Astrocyte (in vitro differentiated cells and primary cell): ENCODE data around the gene FAM167B. TPM values are rescaled to one million over a fixed set of nuclear protein-coding genes. Genes with fewer than 3 reads are reported as not detected.

ENCODE experiments used
- DNase-seq: peaks from one replicate; pipeline ENCODE4 v3.0.0-alpha.2; 2010; ENCODE audit warnings: low read depth
- FAIRE-seq: peaks from 2 replicates; lab custom pipeline; 2011; peaks lifted over from hg19 to GRCh38; lab: Jason Lieb, UNC
- H2AFZ ChIP-seq: 2 replicates; pipeline ENCODE4 v1.6.0; 2012; ENCODE audit warnings: low read depth, low read length, inconsistent platforms
- H3K27ac ChIP-seq: 2 replicates; pipeline ENCODE4 v1.5.1; 2011; ENCODE audit warnings: low read depth, low read length, inconsistent platforms
- H3K27me3 ChIP-seq: 2 replicates; pipeline ENCODE4 v1.6.0; 2011; ENCODE audit warnings: low read length, inconsistent platforms; ENCODE audit not compliant: insufficient read depth
- H3K36me3 ChIP-seq: 2 replicates; pipeline ENCODE4 v1.5.1; 2011; ENCODE audit warnings: low read length, inconsistent platforms; ENCODE audit not compliant: insufficient read depth
- H3K4me1 ChIP-seq: 2 replicates; pipeline ENCODE4 v1.5.1; 2011; ENCODE audit warnings: low read length, inconsistent platforms; ENCODE audit not compliant: insufficient read depth
- H3K4me2 ChIP-seq: 2 replicates; pipeline ENCODE4 v1.6.0; 2012; ENCODE audit warnings: low read length, inconsistent platforms
- H3K4me3 ChIP-seq: 2 replicates; pipeline ENCODE4 v1.5.1; 2011; ENCODE audit warnings: low read depth, mild to moderate bottlenecking, low read length, inconsistent platforms; ENCODE audit not compliant: insufficient read depth
- H3K79me2 ChIP-seq: 2 replicates; pipeline ENCODE4 v1.6.0; 2012; ENCODE audit warnings: mild to moderate bottlenecking, low read length, inconsistent platforms; ENCODE audit not compliant: insufficient read depth
- H3K9ac ChIP-seq: 2 replicates; pipeline ENCODE4 v1.6.0; 2012; ENCODE audit warnings: mild to moderate bottlenecking, low read length, inconsistent platforms
- H3K9me3 ChIP-seq: 2 replicates; pipeline ENCODE4 v1.5.1; 2012; ENCODE audit warnings: low read depth, mild to moderate bottlenecking, low read length, inconsistent platforms; ENCODE audit not compliant: insufficient read depth
- H4K20me1 ChIP-seq: 2 replicates; pipeline ENCODE4 v1.6.0; 2012; ENCODE audit warnings: low read length, inconsistent platforms; ENCODE audit not compliant: insufficient read depth
- H3K27ac Mint-ChIP-seq: one replicate; pipeline ENCODE4 v1.8.0; 2021; ENCODE audit warnings: mild to moderate bottlenecking, mixed read lengths; ENCODE audit not compliant: unreplicated experiment
- H3K27me3 Mint-ChIP-seq: one replicate; pipeline ENCODE4 v1.8.0; 2021; ENCODE audit warnings: low read depth, mixed read lengths; ENCODE audit not compliant: unreplicated experiment
- H3K36me3 Mint-ChIP-seq: one replicate; pipeline ENCODE4 v1.8.0; 2021; ENCODE audit warnings: low read depth, mixed read lengths; ENCODE audit not compliant: unreplicated experiment
- H3K4me1 Mint-ChIP-seq: one replicate; pipeline ENCODE4 v1.8.0; 2021; ENCODE audit warnings: low read depth, mixed read lengths; ENCODE audit not compliant: unreplicated experiment
- H3K4me3 Mint-ChIP-seq: one replicate; pipeline ENCODE4 v1.8.0; 2021; ENCODE audit warnings: mild to moderate bottlenecking, moderate library complexity, mixed read lengths; ENCODE audit not compliant: unreplicated experiment
- H3K9me3 Mint-ChIP-seq: one replicate; pipeline ENCODE4 v1.8.0; 2021; ENCODE audit warnings: mild to moderate bottlenecking, mixed read lengths; ENCODE audit not compliant: unreplicated experiment
- CTCF ChIP-seq: IDR thresholded peaks from 2 replicates; pipeline ENCODE4 v1.5.1; 2011; ENCODE audit warnings: low read depth, mild to moderate bottlenecking, inconsistent platforms, low read length, moderate library complexity; ENCODE audit not compliant: insufficient read depth
- EZH2 ChIP-seq: IDR thresholded peaks from 2 replicates; pipeline ENCODE4 v1.6.1; 2012; ENCODE audit warnings: mild to moderate bottlenecking, low read length, inconsistent platforms; ENCODE audit not compliant: insufficient read depth
- total RNA-seq: library from RNA; stranded (reverse); gene quantifications from 2 replicates; pipeline ENCODE4 v1.2.1, GENCODE V29; 2021

FAM167B gene
- total RNA-seq, 1 donor from 2014 or later: 0.64 TPM

DNA sequence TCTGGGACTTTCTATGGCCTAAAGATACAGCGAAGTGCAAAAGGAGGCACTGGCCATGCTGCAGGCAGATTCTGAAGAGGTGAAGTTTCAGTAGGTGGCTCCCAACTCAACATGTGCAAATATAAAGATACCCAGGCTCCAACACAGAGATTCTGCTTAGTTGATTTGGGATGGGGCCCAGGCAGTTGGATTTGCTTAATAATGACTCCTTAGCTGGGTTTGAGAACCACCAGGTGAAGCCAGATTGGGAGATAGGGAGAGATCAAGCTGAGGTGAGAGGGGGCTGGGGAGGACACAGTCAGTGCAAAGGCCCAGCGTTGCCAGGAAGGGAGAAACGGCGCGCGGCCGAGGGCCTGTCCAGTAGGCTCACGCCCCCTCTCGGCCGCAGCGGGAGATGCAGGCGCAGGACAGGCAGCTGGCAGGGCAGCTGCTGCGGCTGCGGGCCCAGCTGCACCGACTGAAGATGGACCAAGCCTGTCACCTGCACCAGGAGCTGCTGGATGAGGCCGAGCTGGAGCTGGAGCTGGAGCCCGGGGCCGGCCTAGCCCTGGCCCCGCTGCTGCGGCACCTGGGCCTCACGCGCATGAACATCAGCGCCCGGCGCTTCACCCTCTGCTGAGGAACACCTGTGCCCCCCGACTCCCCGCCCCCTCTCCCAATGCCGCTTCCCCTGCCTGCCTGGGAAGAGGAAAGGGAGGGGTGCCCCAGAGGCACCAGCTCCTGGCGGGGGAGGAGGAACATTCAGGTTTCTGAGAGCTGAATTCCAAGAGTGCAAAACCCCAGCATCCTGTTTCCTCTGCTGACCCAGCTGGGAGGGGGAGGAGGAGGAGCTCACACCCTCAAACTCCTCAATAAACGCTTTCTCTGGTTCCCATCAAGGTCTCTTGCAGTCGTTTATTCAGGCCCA lies 1.2 kb downstream of the FAM167B start:
- no peak for FAIRE-seq
- Mint-ChIP-seq H3K27ac (no peak overlapping the region), H3K36me3 (no peaks in the 10 kb centered on the region)

GRCh38 chr1:32249831-32250525 lies 3.0 kb downstream of the FAM167B start:
- no peak for FAIRE-seq

More for the DNA sequence above, 1.2 kb downstream of the FAM167B start:
- Histone ChIP-seq H3K4me1 (peaks cover 23% of the 10 kb centered on the region), H3K4me3 (no peak overlapping the region), H3K4me2 (peak overlapping the region; percentile 72), H3K36me3 (no peaks in the 10 kb centered on the region), H3K9me3 (no peaks in the 10 kb centered on the region), H3K27me3 (no peaks in the 10 kb centered on the region), H4K20me1 (no peaks in the 10 kb centered on the region), H3K79me2 (no peaks in the 10 kb centered on the region), H3K27ac (no peak overlapping the region), H2AFZ (peak overlapping the region; percentile 47), H3K9ac (no peak overlapping the region)
- Mint-ChIP-seq H3K27me3 (peaks cover 12% of the 10 kb centered on the region), H3K9me3 (peaks cover 2% of the 10 kb centered on the region), H3K4me1 (peaks cover 10% of the 10 kb centered on the region), H3K4me3 (peak overlapping the region; percentile 54)
- TF ChIP-seq EZH2: no peak
- peak; percentile 44 for TF ChIP-seq CTCF
- no peak for DNase-seq

More at GRCh38 chr1:32249831-32250525, 3.0 kb downstream of the FAM167B start:
- Mint-ChIP-seq H3K27ac (peak overlapping the region; percentile 66), H3K27me3 (peaks cover 12% of the 10 kb centered on the region), H3K4me3 (no peak overlapping the region), H3K9me3 (peaks cover 2% of the 10 kb centered on the region), H3K4me1 (peaks cover 10% of the 10 kb centered on the region), H3K36me3 (no peaks in the 10 kb centered on the region)
- TF ChIP-seq CTCF (no peak), EZH2 (no peak)
- H3K9me3 ChIP-seq: no peaks in the 10 kb centered on the region
- DNase-seq: no peak
- H3K36me3 ChIP-seq: no peaks in the 10 kb centered on the region
- no peaks in the 10 kb centered on the region for H3K27me3 ChIP-seq
- H3K79me2 ChIP-seq: no peaks in the 10 kb centered on the region
- H3K4me1 ChIP-seq: peaks cover 23% of the 10 kb centered on the region
- H3K9ac ChIP-seq: no peak overlapping the region
- peak overlapping the region; percentile 43 for H2AFZ ChIP-seq
- no peak overlapping the region for H3K27ac ChIP-seq
- no peak overlapping the region for H3K4me3 ChIP-seq
- H3K4me2 ChIP-seq: peak overlapping the region; percentile 53
- no peaks in the 10 kb centered on the region for H4K20me1 ChIP-seq
